Measurements from ENCODE around the gene NR2C2.

DNA sequence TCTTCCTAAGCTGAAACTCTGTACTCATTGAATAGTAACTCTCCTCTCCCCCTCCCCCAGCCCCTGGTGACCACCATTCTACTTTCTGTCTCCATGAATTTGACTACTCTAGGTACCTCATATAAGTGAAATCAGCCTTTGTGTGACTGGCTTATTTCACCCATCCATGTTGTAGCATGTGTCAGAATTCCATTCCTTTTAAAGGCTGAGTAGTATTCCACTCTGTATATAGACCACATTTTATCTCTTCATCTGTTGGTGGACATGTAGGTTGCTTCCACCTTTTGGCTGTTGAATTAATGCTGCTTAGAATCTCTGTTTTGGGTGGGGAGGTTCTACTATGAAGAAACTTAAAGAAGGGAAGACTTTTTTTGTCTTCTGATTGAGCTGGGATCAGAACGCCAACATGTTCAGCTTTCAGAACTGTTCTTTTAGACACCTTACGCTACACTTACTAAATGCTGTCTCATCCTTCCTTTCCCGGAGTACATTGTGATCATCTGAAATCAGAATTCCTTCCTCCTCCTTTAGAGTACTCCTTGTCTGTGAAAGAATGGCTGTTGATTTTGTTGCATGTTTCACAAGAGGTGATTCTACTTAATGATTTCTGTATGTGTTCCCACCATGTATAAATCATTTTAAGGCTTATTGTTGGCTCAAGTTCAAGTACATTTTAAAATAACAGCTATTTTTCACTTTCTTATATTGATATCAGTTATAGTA lies 67.4 kb downstream of the NR2C2 start:
- TF ChIP-seq ASH2L (IDR thresholded peaks at IDR 0.05; ENCODE audit: borderline replicate concordance, low read depth), result no peak
- TF ChIP-seq SMC3 (IDR thresholded peaks at IDR 0.05; ENCODE audit: borderline replicate concordance, low read length), result no peak
- no peak for TF ChIP-seq HDAC2 (IDR thresholded peaks at IDR 0.05)
- TF ChIP-seq, protein P1, sequence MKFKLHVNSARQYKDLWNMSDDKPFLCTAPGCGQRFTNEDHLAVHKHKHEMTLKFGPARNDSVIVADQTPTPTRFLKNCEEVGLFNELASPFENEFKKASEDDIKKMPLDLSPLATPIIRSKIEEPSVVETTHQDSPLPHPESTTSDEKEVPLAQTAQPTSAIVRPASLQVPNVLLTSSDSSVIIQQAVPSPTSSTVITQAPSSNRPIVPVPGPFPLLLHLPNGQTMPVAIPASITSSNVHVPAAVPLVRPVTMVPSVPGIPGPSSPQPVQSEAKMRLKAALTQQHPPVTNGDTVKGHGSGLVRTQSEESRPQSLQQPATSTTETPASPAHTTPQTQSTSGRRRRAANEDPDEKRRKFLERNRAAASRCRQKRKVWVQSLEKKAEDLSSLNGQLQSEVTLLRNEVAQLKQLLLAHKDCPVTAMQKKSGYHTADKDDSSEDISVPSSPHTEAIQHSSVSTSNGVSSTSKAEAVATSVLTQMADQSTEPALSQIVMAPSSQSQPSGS (IDR thresholded peaks at IDR 0.05; ENCODE audit: low read length), result no peak
- no peak for TF ChIP-seq BCL11A (IDR thresholded peaks at IDR 0.05; ENCODE audit: low read depth, low read length)
- no peak for TF ChIP-seq NR2C2 (IDR thresholded peaks at IDR 0.05; ENCODE audit: borderline replicate concordance, control insufficient read depth, insufficient read length, low read depth)
- TF ChIP-seq, protein P2, sequence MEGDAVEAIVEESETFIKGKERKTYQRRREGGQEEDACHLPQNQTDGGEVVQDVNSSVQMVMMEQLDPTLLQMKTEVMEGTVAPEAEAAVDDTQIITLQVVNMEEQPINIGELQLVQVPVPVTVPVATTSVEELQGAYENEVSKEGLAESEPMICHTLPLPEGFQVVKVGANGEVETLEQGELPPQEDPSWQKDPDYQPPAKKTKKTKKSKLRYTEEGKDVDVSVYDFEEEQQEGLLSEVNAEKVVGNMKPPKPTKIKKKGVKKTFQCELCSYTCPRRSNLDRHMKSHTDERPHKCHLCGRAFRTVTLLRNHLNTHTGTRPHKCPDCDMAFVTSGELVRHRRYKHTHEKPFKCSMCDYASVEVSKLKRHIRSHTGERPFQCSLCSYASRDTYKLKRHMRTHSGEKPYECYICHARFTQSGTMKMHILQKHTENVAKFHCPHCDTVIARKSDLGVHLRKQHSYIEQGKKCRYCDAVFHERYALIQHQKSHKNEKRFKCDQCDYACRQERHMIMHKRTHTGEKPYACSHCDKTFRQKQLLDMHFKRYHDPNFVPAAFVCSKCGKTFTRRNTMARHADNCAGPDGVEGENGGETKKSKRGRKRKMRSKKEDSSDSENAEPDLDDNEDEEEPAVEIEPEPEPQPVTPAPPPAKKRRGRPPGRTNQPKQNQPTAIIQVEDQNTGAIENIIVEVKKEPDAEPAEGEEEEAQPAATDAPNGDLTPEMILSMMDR (IDR thresholded peaks at IDR 0.05 in 2 of 3, conservative IDR thresholded peaks at IDR 0.05 in 1 of 3; ENCODE audit: control insufficient read depth in 2 of 3, extremely low read depth in 1 of 3, insufficient read depth in 1 of 3, low read depth in 3 of 3, low read length in 3 of 3), result no peak
- no peak for TF ChIP-seq FOXK2 (IDR thresholded peaks at IDR 0.05)
- no peak for TF ChIP-seq POLR2A (IDR thresholded peaks at IDR 0.05; ENCODE audit: low read depth, low read length)
